ENCODE data around the gene TBC1D7.

GRCh38 chr6:13281686-13282085 is 46.7 kb downstream of the TBC1D7 start:
- TF ChIP-seq, protein P1, sequence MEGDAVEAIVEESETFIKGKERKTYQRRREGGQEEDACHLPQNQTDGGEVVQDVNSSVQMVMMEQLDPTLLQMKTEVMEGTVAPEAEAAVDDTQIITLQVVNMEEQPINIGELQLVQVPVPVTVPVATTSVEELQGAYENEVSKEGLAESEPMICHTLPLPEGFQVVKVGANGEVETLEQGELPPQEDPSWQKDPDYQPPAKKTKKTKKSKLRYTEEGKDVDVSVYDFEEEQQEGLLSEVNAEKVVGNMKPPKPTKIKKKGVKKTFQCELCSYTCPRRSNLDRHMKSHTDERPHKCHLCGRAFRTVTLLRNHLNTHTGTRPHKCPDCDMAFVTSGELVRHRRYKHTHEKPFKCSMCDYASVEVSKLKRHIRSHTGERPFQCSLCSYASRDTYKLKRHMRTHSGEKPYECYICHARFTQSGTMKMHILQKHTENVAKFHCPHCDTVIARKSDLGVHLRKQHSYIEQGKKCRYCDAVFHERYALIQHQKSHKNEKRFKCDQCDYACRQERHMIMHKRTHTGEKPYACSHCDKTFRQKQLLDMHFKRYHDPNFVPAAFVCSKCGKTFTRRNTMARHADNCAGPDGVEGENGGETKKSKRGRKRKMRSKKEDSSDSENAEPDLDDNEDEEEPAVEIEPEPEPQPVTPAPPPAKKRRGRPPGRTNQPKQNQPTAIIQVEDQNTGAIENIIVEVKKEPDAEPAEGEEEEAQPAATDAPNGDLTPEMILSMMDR (conservative IDR thresholded peaks at IDR 0.05; ENCODE audit: low read depth, low read length), result no peak
- TF ChIP-seq EZH2 (IDR thresholded peaks at IDR 0.05; ENCODE audit: low read length, unreplicated experiment) (no peak), EZH2phosphoT487 (IDR thresholded peaks at IDR 0.05; ENCODE audit: borderline replicate concordance, low read length) (no peak)

Measured in PC-3 (cell line).